Stimulated activated CD4-positive, alpha-beta T cell treated with anti-CD3 and anti-CD28 coated beads, Interleukin-15, amount 100 ng/mL, for 48 hours (primary cell): ENCODE data around the gene TP63.

Source experiments
- DNase-seq, 2 donors: peaks; one replicate each; pipeline ENCODE4 v3.0.0-alpha.2; 2020; ENCODE audit warnings: low read depth in 2 of 2

TP63 gene

GRCh38 chr3:189911001-189911400 lies 279.8 kb downstream of the TP63 start:
- DNase-seq: no peak

GRCh38 chr3:189914799-189915198 lies 283.6 kb downstream of the TP63 start:
- DNase-seq: no peak

GRCh38 chr3:189921770-189922169 lies 290.6 kb downstream of the TP63 start:
- DNase-seq: no peak

- DNase-seq: peak in 1 of 2 donors; percentile 8
These were observed 297.0 kb downstream of the TP63 start for GRCh38 chr3:189927975-189928895.

GRCh38 chr3:189936201-189936945 lies 305.2 kb downstream of the TP63 start:
- DNase-seq: no peak

GRCh38 chr3:189937302-189938127 lies 306.3 kb downstream of the TP63 start:
- DNase-seq: no peak

- DNase-seq: no peak
These were observed 309.9 kb downstream of the TP63 start for GRCh38 chr3:189941125-189941524.

GRCh38 chr3:189941679-189942078 lies 310.5 kb downstream of the TP63 start:
- no peak for DNase-seq

- DNase-seq: no peak
These were observed 311.8 kb downstream of the TP63 start for GRCh38 chr3:189942948-189943347.

- DNase-seq: no peak
These were observed 313.3 kb downstream of the TP63 start for GRCh38 chr3:189944285-189945145.

GRCh38 chr3:189945935-189946709 lies 314.9 kb downstream of the TP63 start:
- no peak for DNase-seq
